A549 (cell line): ENCODE data around the gene CLIC5. TPM values are rescaled to one million over a fixed set of nuclear protein-coding genes. Genes with fewer than 3 reads are reported as not detected.
"Not testable (repeated sequence)": the region's sequence is repeated elsewhere in the genome, so short reads cannot be mapped to it uniquely, and the experiment has no call there.

Source experiments
- ATAC-seq, 2 experiments: fragments of 200-7000 bp in 1 of 2; fragments of >200 bp in 1 of 2; cut with Nextera tagmentation in 1 of 2; cut with Tn5 transposase in 1 of 2; 3 replicates each; pipeline versions ENCODE4 v1.8.0 to v1.9.1; 2018 to 2020; ENCODE audit warnings: mild to moderate bottlenecking in 1 of 2, moderate library complexity in 1 of 2
- CTCF ChIA-PET: fragments of 300-600 bp; sonication (Branson Sonifier 250); formaldehyde crosslinking; extraction: SDS; loops from one replicate; lab custom pipeline; 2021; ENCODE audit warnings: antibody characterized with exemption, inconsistent platforms; lab: Yijun Ruan, JAX
- POLR2A ChIA-PET: fragments of 350-600 bp; formaldehyde crosslinking; extraction: SDS; loops from one replicate; lab custom pipeline; 2021; ENCODE audit warnings: antibody characterized with exemption, inconsistent platforms; lab: Yijun Ruan, JAX
- DNase-seq, 2 experiments: peaks; one replicate each; pipeline versions ENCODE4 v3.0.0 to v3.0.0-alpha.2; 2011 to 2016; ENCODE audit warnings: low read depth in 1 of 2, low spot score in 1 of 2
- FAIRE-seq: peaks from 2 replicates; lab custom pipeline; 2011; peaks lifted over from hg19 to GRCh38; lab: Jason Lieb, UNC
- H3K27ac ChIP-seq, 2 experiments: fragments of >200 bp; sonication (Bioruptor Twin); formaldehyde crosslinking; 3 replicates each; pipeline ENCODE4 v1.5.1; 2016 to 2017
- H3K4me1 ChIP-seq: fragments of >200 bp; sonication (Bioruptor Twin); formaldehyde crosslinking; 3 replicates; pipeline ENCODE4 v1.6.1; 2016
- H3K4me2 ChIP-seq: fragments of >200 bp; sonication (Bioruptor Twin); formaldehyde crosslinking; 3 replicates; pipeline ENCODE4 v1.6.1; 2016
- H3K4me3 ChIP-seq: fragments of >200 bp; sonication (Bioruptor Twin); formaldehyde crosslinking; 3 replicates; pipeline ENCODE4 v1.5.1; 2016
- H3K9me3 ChIP-seq: fragments of >200 bp; sonication (Bioruptor Twin); formaldehyde crosslinking; 3 replicates; pipeline ENCODE4 v1.6.1; 2016
- CBX8 ChIP-seq: fragments of 200-600 bp; sonication (generic); IDR thresholded peaks from 2 replicates; pipeline ENCODE4 v1.6.1; 2016
- CTCF ChIP-seq: fragments of >200 bp; sonication (Bioruptor Twin); formaldehyde crosslinking; IDR thresholded peaks from 3 replicates; pipeline ENCODE4 v1.5.1; 2016
- EHMT2 ChIP-seq: fragments of 200-600 bp; sonication (generic); IDR thresholded peaks from 2 replicates; pipeline ENCODE4 v1.6.1; 2016; ENCODE audit warnings: antibody characterized with exemption, low read depth, mild to moderate bottlenecking, moderate library complexity
- ELK1 ChIP-seq: fragments of 150-350 bp; IDR thresholded peaks from 2 replicates; pipeline ENCODE4 v1.6.1; 2014; ENCODE audit warnings: low read depth, mild to moderate bottlenecking, low read length
- EP300 ChIP-seq, 2 experiments: fragments of >200 bp; sonication (Bioruptor Twin); formaldehyde crosslinking; IDR thresholded peaks; 2 replicates in 1 of 2; 3 replicates in 1 of 2; pipeline ENCODE4 v1.6.1; 2016 to 2017
- HOXA7 ChIP-seq: fragments of 250-450 bp; sonication (Bioruptor Pico); IDR thresholded peaks from 2 replicates; pipeline ENCODE4 v1.5.0; 2020; ENCODE audit warnings: mild to moderate bottlenecking, moderate library complexity
- HOXB13 ChIP-seq: fragments of 250-450 bp; sonication (Bioruptor Pico); IDR thresholded peaks from 2 replicates; pipeline ENCODE4 v1.5.0; 2020; ENCODE audit warnings: low read depth, mild to moderate bottlenecking, moderate library complexity
- JUNB ChIP-seq: fragments of >200 bp; sonication (Bioruptor Twin); formaldehyde crosslinking; IDR thresholded peaks from 2 replicates; pipeline ENCODE4 v1.6.1; 2016
- KDM5A ChIP-seq: fragments of 200-600 bp; sonication (generic); IDR thresholded peaks from 2 replicates; pipeline ENCODE4 v1.6.1; 2016; ENCODE audit warnings: antibody characterized with exemption, mild to moderate bottlenecking
- MAFK ChIP-seq: fragments of 450-650 bp; IDR thresholded peaks from 2 replicates; pipeline ENCODE4 v1.6.1; 2014; ENCODE audit not compliant: partially characterized antibody
- PHF8 ChIP-seq: fragments of 200-600 bp; sonication (generic); IDR thresholded peaks from 2 replicates; pipeline ENCODE4 v1.6.1; 2016; ENCODE audit warnings: low read depth, mild to moderate bottlenecking, antibody characterized with exemption, moderate library complexity, borderline replicate concordance
- RAD21 ChIP-seq, 2 experiments: fragments of >200 bp in 1 of 2; sonication (Bioruptor Twin) in 1 of 2; formaldehyde crosslinking in 1 of 2; IDR thresholded peaks in 1 of 2; conservative IDR thresholded peaks in 1 of 2; 2 replicates in 1 of 2; 3 replicates in 1 of 2; pipeline ENCODE4 v1.6.1; 2012 to 2018; ENCODE audit warnings: inconsistent platforms in 1 of 2
- USF2 ChIP-seq: fragments of 450-650 bp; IDR thresholded peaks from 2 replicates; pipeline ENCODE4 v1.6.1; 2014; ENCODE audit warnings: antibody characterized with exemption
- ZC3H11A ChIP-seq: fragments of 450-650 bp; IDR thresholded peaks from 2 replicates; pipeline ENCODE4 v1.6.1; 2014; ENCODE audit warnings: antibody characterized with exemption, mild to moderate bottlenecking
- WGBS: methylation state at CpG from one replicate; pipeline ENCODE4 v1.1.6; 2017; ENCODE audit errors: missing lambda C conversion rate; 5-methylcytosine and 5-hydroxymethylcytosine counted together
- polyA plus RNA-seq, 4 experiments: library from polyadenylated mRNA; depleted of rRNA in 3 of 4; stranded (reverse); fragments of >200 nt; fragmentation: RNase III in 1 of 4; extraction: RNeasy Plus Mini Kit Qiagen cat#74134 plus additional on column Dnase treatment in 1 of 4; gene quantifications; 2 replicates in 3 of 4; 3 replicates in 1 of 4; pipeline ENCODE4 v1.2.3, GENCODE V29; 2011 to 2017

The CLIC5 gene
- polyA plus RNA-seq, 2 of the 4 experiments (the other 2 are of a cell fraction): not detected

GRCh38 chr6:45929421-45930361, 86.0 kb downstream of the CLIC5 start (continued):
- no peak for TF ChIP-seq CTCF
- no peak for TF ChIP-seq HOXA7 (CRISPR knock-in tag)
- no peak for TF ChIP-seq PHF8
- no peak for TF ChIP-seq HOXB13
- no peak for TF ChIP-seq ELK1
- no peak for TF ChIP-seq EHMT2
- TF ChIP-seq, all 56 proteins: peak for 0

GRCh38 chr6:45928721-45929305, 86.8 kb downstream of the CLIC5 start:
- H3K27ac ChIP-seq: no peak overlapping the region
- FAIRE-seq (no peak), DNase-seq (no peak), ATAC-seq (no peak)
- no peak overlapping the region for H3K4me3 ChIP-seq
- POLR2A ChIA-PET: no interaction called here
- no peaks in the 10 kb centered on the region for H3K4me1 ChIP-seq
- H3K9me3 ChIP-seq: no peaks in the 10 kb centered on the region
- H3K4me2 ChIP-seq: no peak overlapping the region
- WGBS: 38% methylated on average over 7 of the region's 11 CpGs
- CTCF ChIA-PET: interaction anchor here (2.0 kb wide), 1 partner anchor 17 kb away, joined by 5 read pairs; no protein-coding TSS in a partner anchor
- TF ChIP-seq EP300 (IDR thresholded peaks at IDR 0.05) (no peak), JUNB (no peak), MAFK (no peak), KDM5A (no peak), ZC3H11A (no peak)

GRCh38 chr6:45927421-45928320, 88.0 kb downstream of the CLIC5 start:
- ATAC-seq (no peak), FAIRE-seq (no peak), DNase-seq (no peak)
- Histone ChIP-seq H3K4me3 (no peak overlapping the region), H3K9me3 (no peaks in the 10 kb centered on the region), H3K4me2 (no peak overlapping the region), H3K27ac (no peak overlapping the region), H3K4me1 (no peaks in the 10 kb centered on the region)
- POLR2A ChIA-PET: no interaction called here
- 45% methylated on average over 9 of the region's 9 CpGs for WGBS
- no peak for TF ChIP-seq USF2
- no peak for TF ChIP-seq RAD21 (conservative IDR thresholded peaks at IDR 0.05 in 1 of 2, IDR thresholded peaks at IDR 0.05 in 1 of 2)
- TF ChIP-seq CBX8: no peak
- CTCF ChIA-PET: interaction anchor here (1.0 to 1.2 kb wide), 2 partner anchors 1271 to 1272 kb away, joined by 3 to 4 read pairs; no protein-coding TSS in a partner anchor

- POLR2A ChIA-PET: not testable (repeated sequence)
These were observed 89.2 kb downstream of the CLIC5 start for GRCh38 chr6:45926423-45926822.

More at GRCh38 chr6:45926423-45926822, 89.2 kb downstream of the CLIC5 start:
- 67% methylated on average over 8 of the region's 8 CpGs for WGBS
- not testable (repeated sequence) for ATAC-seq, FAIRE-seq, H3K4me2 ChIP-seq, H3K27ac ChIP-seq, H3K9me3 ChIP-seq, H3K4me3 ChIP-seq, H3K4me1 ChIP-seq, DNase-seq
- CTCF ChIA-PET: interaction anchor here (0.6 to 1.8 kb wide), 3 partner anchors 13 to 1270 kb away, joined by 3 to 6 read pairs (median 3); no protein-coding TSS in a partner anchor
